Measurements from ENCODE around the gene DYSF.

The DYSF gene

DNA sequence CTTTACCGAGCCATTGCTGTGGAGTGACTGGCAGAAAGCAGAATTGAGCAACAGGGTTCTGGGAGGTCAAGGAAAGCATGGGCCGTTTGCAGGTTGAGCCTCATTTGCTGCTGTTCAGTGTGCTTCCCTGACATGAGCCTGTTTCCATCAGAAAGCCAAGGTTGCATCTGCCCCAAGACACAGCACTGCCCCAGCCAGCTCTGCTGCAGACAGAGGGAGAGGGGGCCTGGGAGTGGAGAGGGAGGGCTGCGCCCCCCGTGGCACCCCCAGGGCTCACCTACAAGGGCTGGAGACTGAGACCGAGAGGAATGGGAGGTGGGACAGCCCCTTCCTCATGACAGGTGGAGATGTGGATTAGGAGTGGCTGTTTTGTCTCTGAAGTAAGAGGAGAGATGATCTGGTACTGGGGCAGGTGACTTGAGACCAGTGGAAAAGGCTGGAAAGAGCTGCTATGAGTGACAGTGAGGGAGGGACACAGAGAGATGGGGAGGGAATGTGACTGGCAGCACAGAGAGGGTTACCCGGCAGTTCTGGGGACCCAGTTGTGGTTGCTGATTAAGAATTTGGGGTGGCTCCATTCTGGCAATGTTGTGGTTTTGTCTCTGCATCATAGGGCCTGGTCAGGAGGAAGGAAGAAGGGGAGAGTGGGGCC, 218.0 kb downstream of the DYSF start:
- no peak overlapping the region for H3K4me3 ChIP-seq (ENCODE audit: low read length)
- TF ChIP-seq EZH2phosphoT487 (IDR thresholded peaks at IDR 0.05; ENCODE audit: borderline replicate concordance, low read length), result no peak
- no peak overlapping the region for H3K4me2 ChIP-seq (ENCODE audit: low read length)
- H3K27me3 ChIP-seq (ENCODE audit: control insufficient read depth, low read length), result no peaks in the 10 kb centered on the region
- no peaks in the 10 kb centered on the region for H3K9me2 ChIP-seq (replicated peaks; ENCODE audit: control insufficient read depth, low read length)
- no peaks in the 10 kb centered on the region for H3F3A ChIP-seq (ENCODE audit: control insufficient read depth, insufficient read depth)
- no peak overlapping the region for H3K27ac ChIP-seq (ENCODE audit: low read depth, low read length)
- H4K20me1 ChIP-seq (ENCODE audit: control insufficient read depth, insufficient read depth, low read depth, low read length), result no peaks in the 10 kb centered on the region
- no peaks in the 10 kb centered on the region for H3K4me1 ChIP-seq (ENCODE audit: control insufficient read depth, low read length)
- H3K36me3 ChIP-seq (ENCODE audit: control insufficient read depth, low read length), result no peaks in the 10 kb centered on the region
- no peaks in the 10 kb centered on the region for H3K79me2 ChIP-seq (ENCODE audit: control insufficient read depth, low read length)
- H3K9me3 ChIP-seq (ENCODE audit: control insufficient read depth, insufficient read depth, low read length), result no peaks in the 10 kb centered on the region

DNA sequence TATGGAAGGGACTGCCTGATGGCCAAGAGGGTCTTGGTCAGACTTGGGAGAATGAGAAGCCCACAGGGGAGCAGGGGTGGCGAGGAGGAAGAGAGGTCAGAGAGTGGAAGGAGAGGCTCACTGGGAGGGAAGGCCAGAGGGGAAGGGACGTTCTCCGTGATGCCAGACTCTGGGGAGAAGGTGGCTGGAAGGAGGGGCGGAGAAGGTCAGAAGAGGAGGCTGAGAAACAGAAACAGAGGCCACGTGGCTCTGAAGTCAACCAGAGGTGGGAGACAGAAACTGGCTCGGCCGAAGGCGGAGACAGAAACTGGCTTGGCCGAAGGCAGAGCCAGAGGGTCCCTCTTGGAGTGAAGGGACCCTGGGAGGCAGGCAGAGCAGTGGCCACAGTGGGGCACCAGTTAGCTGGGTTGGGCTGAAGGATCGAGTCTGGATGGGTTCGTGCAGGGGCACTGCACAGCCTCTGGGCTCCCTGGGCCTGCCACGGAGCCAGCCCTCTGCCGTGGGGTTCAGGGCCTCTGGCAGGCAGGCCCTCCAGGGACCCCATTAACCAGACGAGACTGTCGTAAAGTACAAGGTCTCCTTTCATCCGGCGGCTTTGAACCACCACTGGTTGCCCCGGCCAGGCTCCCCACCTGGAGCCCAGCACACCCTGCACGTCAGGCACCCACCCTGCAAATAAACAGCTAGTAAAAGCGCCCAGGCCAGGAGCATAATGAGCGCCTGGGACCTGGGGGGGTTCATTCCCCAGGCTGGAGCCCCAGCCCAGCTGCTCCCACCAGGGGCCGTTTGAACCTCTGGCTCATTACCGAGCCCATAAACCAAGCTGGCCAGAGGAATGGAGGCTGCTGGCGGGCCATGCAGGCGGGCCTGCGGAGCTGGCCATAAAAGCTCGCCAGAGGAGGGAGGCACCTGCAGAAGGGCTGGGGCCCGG, 218.8 kb downstream of the DYSF start:
- Histone ChIP-seq H3K9me2 (replicated peaks; ENCODE audit: control insufficient read depth, low read length) (no peaks in the 10 kb centered on the region), H3K9me3 (ENCODE audit: control insufficient read depth, insufficient read depth, low read length) (no peaks in the 10 kb centered on the region), H3K4me3 (ENCODE audit: low read length) (no peak overlapping the region), H3K79me2 (ENCODE audit: control insufficient read depth, low read length) (no peaks in the 10 kb centered on the region), H3K27ac (ENCODE audit: low read depth, low read length) (no peak overlapping the region), H3K27me3 (ENCODE audit: control insufficient read depth, low read length) (no peaks in the 10 kb centered on the region), H3F3A (ENCODE audit: control insufficient read depth, insufficient read depth) (no peaks in the 10 kb centered on the region), H3K36me3 (ENCODE audit: control insufficient read depth, low read length) (no peaks in the 10 kb centered on the region), H4K20me1 (ENCODE audit: control insufficient read depth, insufficient read depth, low read depth, low read length) (no peaks in the 10 kb centered on the region), H3K4me2 (ENCODE audit: low read length) (no peak overlapping the region), H3K4me1 (ENCODE audit: control insufficient read depth, low read length) (no peaks in the 10 kb centered on the region)
- TF ChIP-seq, protein P1, sequence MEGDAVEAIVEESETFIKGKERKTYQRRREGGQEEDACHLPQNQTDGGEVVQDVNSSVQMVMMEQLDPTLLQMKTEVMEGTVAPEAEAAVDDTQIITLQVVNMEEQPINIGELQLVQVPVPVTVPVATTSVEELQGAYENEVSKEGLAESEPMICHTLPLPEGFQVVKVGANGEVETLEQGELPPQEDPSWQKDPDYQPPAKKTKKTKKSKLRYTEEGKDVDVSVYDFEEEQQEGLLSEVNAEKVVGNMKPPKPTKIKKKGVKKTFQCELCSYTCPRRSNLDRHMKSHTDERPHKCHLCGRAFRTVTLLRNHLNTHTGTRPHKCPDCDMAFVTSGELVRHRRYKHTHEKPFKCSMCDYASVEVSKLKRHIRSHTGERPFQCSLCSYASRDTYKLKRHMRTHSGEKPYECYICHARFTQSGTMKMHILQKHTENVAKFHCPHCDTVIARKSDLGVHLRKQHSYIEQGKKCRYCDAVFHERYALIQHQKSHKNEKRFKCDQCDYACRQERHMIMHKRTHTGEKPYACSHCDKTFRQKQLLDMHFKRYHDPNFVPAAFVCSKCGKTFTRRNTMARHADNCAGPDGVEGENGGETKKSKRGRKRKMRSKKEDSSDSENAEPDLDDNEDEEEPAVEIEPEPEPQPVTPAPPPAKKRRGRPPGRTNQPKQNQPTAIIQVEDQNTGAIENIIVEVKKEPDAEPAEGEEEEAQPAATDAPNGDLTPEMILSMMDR (IDR thresholded peaks at IDR 0.05; ENCODE audit: low read depth, low read length, poor library complexity, severe bottlenecking), result no peak
- no peak for TF ChIP-seq EZH2phosphoT487 (IDR thresholded peaks at IDR 0.05; ENCODE audit: borderline replicate concordance, low read length)

DNA sequence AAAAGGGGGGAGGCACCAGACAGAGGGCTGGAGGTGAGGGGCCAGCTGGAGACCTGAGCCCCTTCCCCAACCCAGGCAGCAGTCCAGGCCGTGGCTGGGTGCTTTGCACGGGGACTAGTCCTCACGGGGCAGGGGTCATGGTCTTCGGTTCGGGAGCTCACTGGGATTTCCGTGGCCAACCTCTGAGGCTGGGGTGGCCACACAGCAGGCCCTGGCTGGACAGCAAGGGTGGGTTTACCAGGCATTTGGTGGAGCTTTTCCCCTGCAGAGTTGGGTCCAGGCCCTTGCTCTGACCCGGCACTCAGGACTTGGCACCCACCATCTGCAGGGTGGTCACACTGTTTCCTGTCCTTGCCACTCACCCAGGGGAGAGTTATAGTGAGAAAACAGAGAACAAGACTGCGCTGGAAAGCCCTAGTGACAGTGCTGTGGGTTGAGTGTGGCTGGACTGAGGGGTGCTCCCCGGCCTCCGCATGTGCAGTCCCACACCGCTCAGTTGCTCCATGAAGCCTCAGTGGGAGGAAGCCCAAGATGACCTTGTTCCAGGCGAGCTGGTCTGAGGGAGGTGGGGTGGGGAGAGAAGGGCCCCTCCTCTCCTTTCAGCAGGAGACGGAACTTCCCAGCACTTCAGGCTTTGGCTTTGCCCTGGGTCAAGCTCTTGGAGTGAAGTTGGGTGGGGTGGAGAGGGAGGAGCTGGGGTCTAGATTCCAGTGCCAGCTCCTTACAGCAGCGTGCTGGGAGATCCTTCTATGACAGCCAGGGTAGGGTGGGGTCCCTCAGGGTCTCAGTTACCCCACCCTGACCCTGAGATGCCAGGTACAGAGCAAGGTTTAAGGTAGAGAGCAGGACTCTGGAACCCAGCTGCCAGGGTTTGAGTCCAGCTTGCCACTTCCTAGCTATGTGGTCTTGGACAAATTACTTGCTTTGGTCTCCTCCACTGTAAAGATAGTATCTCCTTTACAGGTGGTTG, 219.8 kb downstream of the DYSF start:
- no peak overlapping the region for H3K27ac ChIP-seq (ENCODE audit: low read depth, low read length)
- H3K4me3 ChIP-seq (ENCODE audit: low read length), result no peak overlapping the region
- TF ChIP-seq EZH2phosphoT487 (IDR thresholded peaks at IDR 0.05; ENCODE audit: borderline replicate concordance, low read length), result no peak
- TF ChIP-seq, protein P1 (IDR thresholded peaks at IDR 0.05; ENCODE audit: low read depth, low read length, poor library complexity, severe bottlenecking), result no peak
- no peaks in the 10 kb centered on the region for H3K79me2 ChIP-seq (ENCODE audit: control insufficient read depth, low read length)
- H3F3A ChIP-seq (ENCODE audit: control insufficient read depth, insufficient read depth), result no peaks in the 10 kb centered on the region
- H3K9me2 ChIP-seq (replicated peaks; ENCODE audit: control insufficient read depth, low read length), result no peaks in the 10 kb centered on the region
- H3K36me3 ChIP-seq (ENCODE audit: control insufficient read depth, low read length), result no peaks in the 10 kb centered on the region
- no peaks in the 10 kb centered on the region for H3K4me1 ChIP-seq (ENCODE audit: control insufficient read depth, low read length)
- H4K20me1 ChIP-seq (ENCODE audit: control insufficient read depth, insufficient read depth, low read depth, low read length), result no peaks in the 10 kb centered on the region
- no peaks in the 10 kb centered on the region for H3K9me3 ChIP-seq (ENCODE audit: control insufficient read depth, insufficient read depth, low read length)
- H3K27me3 ChIP-seq (ENCODE audit: control insufficient read depth, low read length), result no peaks in the 10 kb centered on the region; the same call in 1 of the 2 replicates
- H3K4me2 ChIP-seq (ENCODE audit: low read length), result no peak overlapping the region
